ENCODE data around the gene SLC7A5. TPM values are rescaled to one million over a fixed set of nuclear protein-coding genes. Genes with fewer than 3 reads are reported as not detected.

The SLC7A5 gene
- total RNA-seq, 2 donors from 2014 or later, result 3.3 to 232 TPM

DNA sequence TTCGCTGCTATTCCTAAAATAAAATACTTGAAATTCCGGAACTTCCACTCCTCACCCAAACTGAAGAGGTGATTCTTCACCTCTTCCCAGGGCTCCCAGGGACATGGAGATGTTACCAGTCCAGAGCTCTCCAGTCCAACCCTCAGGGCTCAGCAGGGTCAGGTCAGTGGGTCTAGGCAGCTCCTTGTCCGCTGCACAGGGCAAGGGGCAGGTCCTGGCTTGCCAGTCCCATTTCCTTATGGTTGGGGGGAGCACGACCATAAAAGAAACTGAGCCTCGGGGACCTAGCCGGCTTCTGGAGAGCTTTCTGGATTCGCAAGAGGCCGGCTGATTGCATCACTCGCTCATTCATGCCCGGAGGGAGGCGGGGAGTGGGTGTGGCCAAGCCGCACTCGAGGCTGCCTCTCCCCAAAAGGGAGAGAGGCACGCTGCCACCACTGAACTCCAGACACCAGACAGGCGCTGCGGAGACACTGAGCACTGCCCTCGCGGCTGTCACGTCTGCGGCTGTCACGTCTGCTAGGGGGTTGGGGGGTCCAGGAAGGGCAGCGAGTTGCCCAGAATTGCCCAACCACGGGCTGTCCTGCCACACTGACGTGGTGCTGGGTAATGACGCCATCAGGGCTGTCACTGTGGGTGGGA is 15.8 kb downstream of the SLC7A5 start:
- TF ChIP-seq, protein P1, sequence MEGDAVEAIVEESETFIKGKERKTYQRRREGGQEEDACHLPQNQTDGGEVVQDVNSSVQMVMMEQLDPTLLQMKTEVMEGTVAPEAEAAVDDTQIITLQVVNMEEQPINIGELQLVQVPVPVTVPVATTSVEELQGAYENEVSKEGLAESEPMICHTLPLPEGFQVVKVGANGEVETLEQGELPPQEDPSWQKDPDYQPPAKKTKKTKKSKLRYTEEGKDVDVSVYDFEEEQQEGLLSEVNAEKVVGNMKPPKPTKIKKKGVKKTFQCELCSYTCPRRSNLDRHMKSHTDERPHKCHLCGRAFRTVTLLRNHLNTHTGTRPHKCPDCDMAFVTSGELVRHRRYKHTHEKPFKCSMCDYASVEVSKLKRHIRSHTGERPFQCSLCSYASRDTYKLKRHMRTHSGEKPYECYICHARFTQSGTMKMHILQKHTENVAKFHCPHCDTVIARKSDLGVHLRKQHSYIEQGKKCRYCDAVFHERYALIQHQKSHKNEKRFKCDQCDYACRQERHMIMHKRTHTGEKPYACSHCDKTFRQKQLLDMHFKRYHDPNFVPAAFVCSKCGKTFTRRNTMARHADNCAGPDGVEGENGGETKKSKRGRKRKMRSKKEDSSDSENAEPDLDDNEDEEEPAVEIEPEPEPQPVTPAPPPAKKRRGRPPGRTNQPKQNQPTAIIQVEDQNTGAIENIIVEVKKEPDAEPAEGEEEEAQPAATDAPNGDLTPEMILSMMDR (IDR thresholded peaks at IDR 0.05), result peak in 2 of 4 experiments; percentile 6 to 17
- TF ChIP-seq POLR2AphosphoS5 (IDR thresholded peaks at IDR 0.05), result peak; percentile 94
- peak; percentile 84 for TF ChIP-seq POLR2A (IDR thresholded peaks at IDR 0.05)
- peak overlapping the region; percentile 0 to 17 for H3K4me3 ChIP-seq
- intact Hi-C loops (cut with DNase I), result loop anchor here (5.0 kb wide), 1 partner anchor 61 kb away; no protein-coding TSS in a partner anchor
- H3K27me3 ChIP-seq (replicated peaks; ENCODE audit: insufficient read depth), result no peaks in the 10 kb centered on the region
- peaks cover 14% of the 10 kb centered on the region for H3K4me1 ChIP-seq (replicated peaks)
- 5% methylated on average over 16 of the region's 25 CpGs for WGBS
- DNase-seq (ENCODE audit: low spot score), result peak; percentile 96
- H3K27ac ChIP-seq, result peak overlapping the region; percentile 76 to 79
- H3K36me3 ChIP-seq, result no peaks in the 10 kb centered on the region
- H3K9me3 ChIP-seq, result no peaks in the 10 kb centered on the region

DNA sequence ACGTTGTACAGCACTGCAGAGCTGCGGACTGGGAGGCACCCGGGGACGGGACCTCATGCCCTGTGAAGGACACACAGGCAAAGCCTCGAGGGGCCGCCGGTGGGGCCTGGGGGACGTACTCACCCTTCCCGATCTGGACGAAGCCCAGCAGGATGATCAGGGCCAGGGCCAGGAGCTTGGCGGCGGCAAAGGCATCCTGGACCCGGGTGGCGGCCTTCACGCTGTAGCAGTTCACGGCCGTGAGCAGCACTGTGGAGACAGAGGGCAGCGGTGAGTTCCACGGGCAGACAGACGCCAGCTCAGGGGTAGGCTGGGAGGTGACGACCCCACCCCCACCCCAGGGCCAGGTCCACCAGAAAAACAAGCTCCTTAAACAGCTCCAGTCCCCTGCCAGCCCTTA is 17.7 kb downstream of the SLC7A5 start:
- Histone ChIP-seq H3K4me3 (no peak overlapping the region), H3K27ac (no peak overlapping the region), H3K9me3 (no peaks in the 10 kb centered on the region), H3K27me3 (replicated peaks; ENCODE audit: insufficient read depth) (no peaks in the 10 kb centered on the region), H3K36me3 (no peaks in the 10 kb centered on the region), H3K4me1 (replicated peaks) (peaks cover 14% of the 10 kb centered on the region)
- intact Hi-C loops (cut with DNase I), result loop anchor here (5.0 kb wide), 1 partner anchor 59 kb away; no protein-coding TSS in a partner anchor
- 83% methylated on average over 21 of the region's 21 CpGs for WGBS
- DNase-seq (ENCODE audit: low spot score), result no peak
- TF ChIP-seq, protein P1 (IDR thresholded peaks at IDR 0.05), result no peak
- no peak for TF ChIP-seq POLR2AphosphoS5 (IDR thresholded peaks at IDR 0.05)
- TF ChIP-seq POLR2A (IDR thresholded peaks at IDR 0.05), result no peak

DNA sequence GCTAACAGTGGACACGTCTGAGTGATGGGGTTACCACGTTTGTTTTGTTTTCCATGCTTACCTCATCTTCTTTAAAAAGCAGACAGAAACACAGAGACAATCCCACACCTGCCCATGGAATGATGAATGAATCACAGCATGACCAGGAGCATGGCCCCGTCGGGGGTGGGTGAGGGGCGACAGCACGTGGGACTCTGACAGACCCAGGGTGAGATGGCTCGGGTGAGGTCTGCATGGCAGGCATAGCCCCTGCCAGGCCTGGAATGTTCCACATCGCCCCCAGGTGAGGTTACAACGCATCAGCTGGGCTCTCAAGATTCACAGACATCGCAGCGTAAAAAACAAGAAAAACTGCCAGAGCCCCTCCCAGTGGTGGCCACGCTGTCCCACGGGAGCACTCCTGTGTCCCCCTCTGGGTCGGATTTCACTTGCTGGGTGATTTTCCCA is 18.1 kb downstream of the SLC7A5 start:
- TF ChIP-seq POLR2AphosphoS5 (IDR thresholded peaks at IDR 0.05) (no peak), POLR2A (IDR thresholded peaks at IDR 0.05) (no peak)
- TF ChIP-seq, protein P1 (IDR thresholded peaks at IDR 0.05), result no peak
- H3K27me3 ChIP-seq (replicated peaks; ENCODE audit: insufficient read depth), result no peaks in the 10 kb centered on the region
- DNase-seq (ENCODE audit: low spot score), result no peak
- no peaks in the 10 kb centered on the region for H3K36me3 ChIP-seq
- 82% methylated on average over 14 of the region's 14 CpGs for WGBS
- H3K27ac ChIP-seq, result no peak overlapping the region
- no peaks in the 10 kb centered on the region for H3K9me3 ChIP-seq
- peaks cover 10% of the 10 kb centered on the region for H3K4me1 ChIP-seq (replicated peaks)
- intact Hi-C loops (cut with DNase I), result loop anchor here (5.0 kb wide), 1 partner anchor 59 kb away; no protein-coding TSS in a partner anchor
- H3K4me3 ChIP-seq, result no peak overlapping the region

DNA sequence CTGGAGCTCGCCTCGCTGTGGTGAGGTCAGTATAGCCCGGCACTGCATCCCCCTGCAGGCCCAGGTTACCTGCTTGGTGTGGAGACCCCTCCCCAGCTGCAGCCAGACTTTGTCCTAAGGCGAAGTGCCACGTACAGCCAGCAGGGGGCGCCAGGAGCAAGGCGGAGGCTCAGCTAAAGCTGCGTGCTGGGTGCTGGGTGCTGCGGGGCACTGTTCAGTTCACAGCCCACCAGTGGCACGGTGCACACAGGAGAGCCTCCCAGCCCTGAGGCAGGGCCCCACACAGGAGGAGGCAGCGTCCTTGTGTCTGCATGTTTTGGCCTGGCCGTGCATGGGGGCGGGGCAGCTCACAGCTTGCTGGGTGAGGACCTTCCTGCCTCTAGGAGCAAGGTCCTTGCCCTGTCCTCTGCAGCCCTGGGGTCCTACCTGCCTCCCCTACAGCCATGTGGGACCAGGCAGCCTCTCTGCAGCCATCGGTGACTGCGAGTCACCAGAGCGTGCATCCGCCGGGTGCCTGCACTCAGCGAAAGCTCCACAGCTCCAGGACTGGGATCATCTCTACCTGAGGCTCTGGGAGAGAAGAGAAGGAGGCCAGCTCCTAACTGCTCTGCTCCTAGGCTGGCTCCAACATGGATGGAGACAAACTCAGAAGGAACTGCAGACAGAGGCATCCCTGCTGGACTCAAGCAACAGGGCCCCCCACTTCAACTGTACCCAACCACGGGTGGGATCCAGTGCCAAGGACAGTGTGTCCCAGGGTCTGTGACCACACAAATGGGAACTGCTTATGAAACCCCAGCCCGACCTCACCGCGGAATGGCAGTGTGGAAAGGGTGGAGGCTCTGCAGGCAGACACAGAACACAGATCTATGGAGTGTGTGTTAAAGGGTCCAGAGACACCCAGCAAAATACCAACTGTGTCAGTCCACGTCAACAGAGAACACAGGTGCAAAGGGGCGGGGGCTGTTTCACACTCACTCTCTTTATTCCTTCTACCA is 19.0 kb downstream of the SLC7A5 start:
- peaks cover 3% of the 10 kb centered on the region for H3K4me1 ChIP-seq (replicated peaks)
- TF ChIP-seq, protein P1 (IDR thresholded peaks at IDR 0.05), result peak; percentile 80 to 98 (median 89)
- no peak for TF ChIP-seq POLR2A (IDR thresholded peaks at IDR 0.05)
- peak; percentile 17 for TF ChIP-seq POLR2AphosphoS5 (IDR thresholded peaks at IDR 0.05)
- no peaks in the 10 kb centered on the region for H3K9me3 ChIP-seq
- no peaks in the 10 kb centered on the region for H3K27me3 ChIP-seq (replicated peaks; ENCODE audit: insufficient read depth)
- H3K27ac ChIP-seq, result no peak overlapping the region
- DNase-seq (ENCODE audit: low spot score), result peak; percentile 45
- intact Hi-C loops (cut with DNase I), result loop anchor here (5.0 kb wide), 1 partner anchor 58 kb away; no protein-coding TSS in a partner anchor
- H3K4me3 ChIP-seq, result no peak overlapping the region
- WGBS, result 52% methylated on average over 25 of the region's 25 CpGs
- no peaks in the 10 kb centered on the region for H3K36me3 ChIP-seq

Data from prostate gland (tissue), 2 donors.